ENCODE data around the gene POLR1A. TPM values are rescaled to one million over a fixed set of nuclear protein-coding genes. Genes with fewer than 3 reads are reported as not detected.

The POLR1A gene
- total RNA-seq, 1 experiment from 2014 or later = 62.7 TPM

DNA sequence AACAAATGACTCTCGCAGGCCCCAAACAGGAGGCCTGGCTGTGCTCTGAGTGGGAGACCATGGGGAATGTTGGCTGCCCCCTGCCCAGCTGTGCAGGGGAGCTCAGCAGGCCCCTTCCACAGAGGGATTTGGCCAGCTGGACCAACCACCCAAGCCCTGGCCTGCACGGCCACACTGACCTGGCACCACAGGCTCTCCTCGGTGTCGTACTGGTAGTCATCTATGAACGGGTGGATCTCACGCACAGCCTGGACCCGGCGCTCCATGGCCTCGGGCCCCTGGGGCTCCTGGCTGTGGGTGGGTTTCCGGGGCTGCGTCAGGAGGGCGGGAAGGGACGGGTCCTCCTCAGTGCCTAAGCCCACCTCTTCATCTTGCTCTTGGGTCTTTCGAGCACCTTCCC is 74.5 kb downstream of the POLR1A start:
- Histone ChIP-seq H3K23ac (ENCODE audit: insufficient read length, low read depth, low read length) (no peak overlapping the region), H3K23me2 (ENCODE audit: insufficient read length, low read depth, low read length, poor library complexity, severe bottlenecking) (no peaks in the 10 kb centered on the region), H3K79me1 (ENCODE audit: insufficient read depth, low read depth, low read length, poor library complexity, severe bottlenecking) (no peaks in the 10 kb centered on the region), H2AFZ (ENCODE audit: low read length) (no peak overlapping the region), H4K5ac (ENCODE audit: insufficient read length, low read depth, low read length) (no peak overlapping the region), H3K14ac (ENCODE audit: insufficient read depth, low read length) (no peak overlapping the region), H3K79me2 (ENCODE audit: insufficient read depth, low read length) (no peaks in the 10 kb centered on the region), H3K18ac (ENCODE audit: insufficient read length, low read depth, low read length) (no peak overlapping the region), H4K8ac (replicated peaks; ENCODE audit: insufficient read length, low read depth, low read length) (no peak overlapping the region), H3K4ac (ENCODE audit: low read depth, low read length) (no peak overlapping the region), H3K9me3 (ENCODE audit: control insufficient read depth, low read depth, low read length) (no peaks in the 10 kb centered on the region), H4K91ac (ENCODE audit: insufficient read length, low read depth, low read length) (no peak overlapping the region), H3K4me1 (ENCODE audit: insufficient read depth, low read length) (no peaks in the 10 kb centered on the region), H3K4me2 (ENCODE audit: insufficient read depth, insufficient read length, low read length) (no peak overlapping the region), H3K56ac (ENCODE audit: insufficient read length, low read depth, low read length) (no peak overlapping the region), H2BK120ac (ENCODE audit: low read depth, low read length, poor library complexity, severe bottlenecking) (no peak overlapping the region), H2AK5ac (ENCODE audit: insufficient read length, low read length) (no peak overlapping the region), H3K27ac (ENCODE audit: insufficient read length, low read depth, low read length) (no peak overlapping the region), H3K27me3 (ENCODE audit: insufficient read depth, low read length) (no peaks in the 10 kb centered on the region), H2BK15ac (ENCODE audit: low read depth, low read length) (no peak overlapping the region), H2BK5ac (ENCODE audit: insufficient read length, low read length) (no peak overlapping the region), H4K20me1 (ENCODE audit: control insufficient read depth, insufficient read depth, insufficient read length) (no peaks in the 10 kb centered on the region), H3T11ph (ENCODE audit: low read length) (no peak overlapping the region), H2BK20ac (ENCODE audit: low read depth, low read length, poor library complexity, severe bottlenecking) (no peak overlapping the region), H3K9ac (ENCODE audit: extremely low read depth, insufficient read length, low read length) (no peak overlapping the region), H2BK12ac (ENCODE audit: insufficient read length, low read depth, low read length) (no peak overlapping the region)
- Mint-ChIP-seq H3K9me3 (no peaks in the 10 kb centered on the region; a peak in 1 of 5 replicates), H3K4me1 (0 out of 4 replicates have a peak, but pooled peaks cover 1% of the 10 kb centered on the region in 2 experiments), H3K4me3 (no peak overlapping the region), H3K36me3 (ENCODE audit: insufficient read depth in 1 of 3, low read depth in 3 of 3) (peaks cover 41 to 94% (median 90%) of the 10 kb centered on the region in 3 experiments; a peak in 6 of 7 replicates), H3K27me3 (ENCODE audit: low read depth) (no peaks in the 10 kb centered on the region), H3K27ac (no peak overlapping the region)
- DNase-seq = no peak
- TF ChIP-seq, protein P1, sequence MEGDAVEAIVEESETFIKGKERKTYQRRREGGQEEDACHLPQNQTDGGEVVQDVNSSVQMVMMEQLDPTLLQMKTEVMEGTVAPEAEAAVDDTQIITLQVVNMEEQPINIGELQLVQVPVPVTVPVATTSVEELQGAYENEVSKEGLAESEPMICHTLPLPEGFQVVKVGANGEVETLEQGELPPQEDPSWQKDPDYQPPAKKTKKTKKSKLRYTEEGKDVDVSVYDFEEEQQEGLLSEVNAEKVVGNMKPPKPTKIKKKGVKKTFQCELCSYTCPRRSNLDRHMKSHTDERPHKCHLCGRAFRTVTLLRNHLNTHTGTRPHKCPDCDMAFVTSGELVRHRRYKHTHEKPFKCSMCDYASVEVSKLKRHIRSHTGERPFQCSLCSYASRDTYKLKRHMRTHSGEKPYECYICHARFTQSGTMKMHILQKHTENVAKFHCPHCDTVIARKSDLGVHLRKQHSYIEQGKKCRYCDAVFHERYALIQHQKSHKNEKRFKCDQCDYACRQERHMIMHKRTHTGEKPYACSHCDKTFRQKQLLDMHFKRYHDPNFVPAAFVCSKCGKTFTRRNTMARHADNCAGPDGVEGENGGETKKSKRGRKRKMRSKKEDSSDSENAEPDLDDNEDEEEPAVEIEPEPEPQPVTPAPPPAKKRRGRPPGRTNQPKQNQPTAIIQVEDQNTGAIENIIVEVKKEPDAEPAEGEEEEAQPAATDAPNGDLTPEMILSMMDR (conservative IDR thresholded peaks at IDR 0.05) = no peak
- WGBS (ENCODE audit: extremely low coverage, insufficient read length, low lambda C conversion rate) = no CpG with 5 or more reads among the region's 14 CpGs
